SIG-M5 treated with dmso at 0.1 percent for 504 hours (cell line): Measurements from ENCODE around the gene FAM193B.

ENCODE experiments used
- DNase-seq: peaks from one replicate; lab custom pipeline; 2025; ENCODE audit not compliant: unreplicated experiment; lab: John Stamatoyannopoulos, UW

Gene FAM193B

GRCh38 chr5:177472460-177473442, 81.6 kb downstream of the FAM193B start:
- DNase-seq = no peak

GRCh38 chr5:177471610-177472356, 82.6 kb downstream of the FAM193B start:
- no peak for DNase-seq

- no peak for DNase-seq
Measured at GRCh38 chr5:177470759-177471536, 83.4 kb downstream of the FAM193B start.
